ENCODE measurements around the gene CXCL5. TPM values are rescaled to one million over a fixed set of nuclear protein-coding genes. Genes with fewer than 3 reads are reported as not detected.

CXCL5 gene
- total and polyA plus RNA-seq, 10 donors = 0.58 to 3.8 (median 2.0) TPM

DNA sequence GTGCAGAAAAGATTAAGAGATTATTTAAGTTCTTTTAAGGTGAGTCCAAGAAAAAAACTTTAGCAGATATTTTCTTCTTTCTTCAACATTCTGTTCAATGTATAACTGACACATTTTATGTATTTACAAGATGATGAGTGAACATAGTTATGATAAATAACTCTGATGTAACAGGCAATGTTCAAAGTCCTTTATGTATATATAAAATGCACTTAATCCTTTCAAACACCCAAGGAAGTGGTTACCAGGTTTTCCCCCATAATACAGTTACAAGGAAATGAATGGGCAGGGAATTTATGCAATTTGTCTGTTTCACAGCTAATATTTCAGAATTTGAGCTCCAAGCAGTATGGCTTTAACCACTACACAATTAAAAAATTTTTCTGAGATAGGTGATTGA lies 31.8 kb upstream of the CXCL5 start:
- H3K4me3 ChIP-seq = no peak overlapping the region
- DNase-seq = no peak
- TF ChIP-seq POLR2AphosphoS5 (IDR thresholded peaks at IDR 0.05) (no peak), POLR2A (IDR thresholded peaks at IDR 0.05) (no peak)
- TF ChIP-seq, protein P1, sequence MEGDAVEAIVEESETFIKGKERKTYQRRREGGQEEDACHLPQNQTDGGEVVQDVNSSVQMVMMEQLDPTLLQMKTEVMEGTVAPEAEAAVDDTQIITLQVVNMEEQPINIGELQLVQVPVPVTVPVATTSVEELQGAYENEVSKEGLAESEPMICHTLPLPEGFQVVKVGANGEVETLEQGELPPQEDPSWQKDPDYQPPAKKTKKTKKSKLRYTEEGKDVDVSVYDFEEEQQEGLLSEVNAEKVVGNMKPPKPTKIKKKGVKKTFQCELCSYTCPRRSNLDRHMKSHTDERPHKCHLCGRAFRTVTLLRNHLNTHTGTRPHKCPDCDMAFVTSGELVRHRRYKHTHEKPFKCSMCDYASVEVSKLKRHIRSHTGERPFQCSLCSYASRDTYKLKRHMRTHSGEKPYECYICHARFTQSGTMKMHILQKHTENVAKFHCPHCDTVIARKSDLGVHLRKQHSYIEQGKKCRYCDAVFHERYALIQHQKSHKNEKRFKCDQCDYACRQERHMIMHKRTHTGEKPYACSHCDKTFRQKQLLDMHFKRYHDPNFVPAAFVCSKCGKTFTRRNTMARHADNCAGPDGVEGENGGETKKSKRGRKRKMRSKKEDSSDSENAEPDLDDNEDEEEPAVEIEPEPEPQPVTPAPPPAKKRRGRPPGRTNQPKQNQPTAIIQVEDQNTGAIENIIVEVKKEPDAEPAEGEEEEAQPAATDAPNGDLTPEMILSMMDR (IDR thresholded peaks at IDR 0.05 in 8 of 11, conservative IDR thresholded peaks at IDR 0.05 in 3 of 11) = no peak
- H3K27me3 ChIP-seq (replicated peaks in 1 of 7) = peaks cover 0 to 5% (median 0%) of the 10 kb centered on the region in 7 donors
- H3K27ac ChIP-seq = no peak overlapping the region
- peaks cover 0 to 6% (median 0%) of the 10 kb centered on the region in 6 donors for H3K4me1 ChIP-seq
- no peaks in the 10 kb centered on the region for H3K36me3 ChIP-seq
- H3K9me3 ChIP-seq = peaks cover 0 to 14% (median 0%) of the 10 kb centered on the region in 8 donors
- intact Hi-C loops (cut with DNase I; ENCODE audit: low total_unique reads) = no loop called here

DNA sequence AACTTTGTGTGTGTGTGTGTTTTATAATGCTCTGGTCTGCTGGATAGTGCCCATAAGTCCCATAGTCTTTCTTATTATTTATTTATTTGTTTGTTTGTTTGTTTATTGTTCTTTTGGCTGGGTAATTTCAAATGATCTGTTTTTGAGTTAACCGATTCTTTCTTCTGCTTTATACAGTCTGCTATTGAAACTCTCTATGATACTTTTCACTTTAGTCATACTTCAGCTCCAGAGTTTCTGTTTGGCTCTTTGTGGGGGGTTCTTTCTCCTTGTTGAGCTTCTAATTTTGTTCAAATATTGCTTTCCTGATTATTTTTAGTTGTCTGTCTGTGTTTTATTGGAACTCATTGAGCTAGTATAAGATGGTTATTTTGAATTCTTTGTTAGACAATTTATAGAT lies 30.0 kb upstream of the CXCL5 start:
- H3K36me3 ChIP-seq = no peaks in the 10 kb centered on the region
- intact Hi-C loops (cut with DNase I; ENCODE audit: low total_unique reads) = no loop called here

DNA sequence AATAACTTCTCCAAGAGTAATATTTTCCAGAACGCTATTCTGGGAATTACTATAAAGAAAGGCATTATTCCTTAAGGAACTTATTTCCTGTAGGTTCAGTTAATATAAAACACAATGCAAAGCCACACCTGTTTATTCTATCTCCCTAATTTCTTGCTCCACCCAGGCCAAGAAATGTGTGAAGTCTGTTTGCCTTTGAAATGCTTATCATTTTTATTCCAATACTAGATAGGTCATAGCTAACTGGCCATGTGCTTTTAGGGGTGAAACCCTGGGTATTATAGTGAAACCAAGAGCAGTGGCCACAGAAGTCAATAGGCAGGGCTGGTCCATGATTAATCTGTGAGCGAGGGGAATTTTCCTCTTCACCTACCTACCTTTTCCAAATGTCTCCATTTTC lies 25.2 kb upstream of the CXCL5 start:
- no peak overlapping the region for H3K27ac ChIP-seq
- H3K4me3 ChIP-seq = no peak overlapping the region
- peaks cover 0 to 2% (median 0%) of the 10 kb centered on the region in 6 donors for H3K4me1 ChIP-seq
- intact Hi-C loops (cut with DNase I; ENCODE audit: low total_unique reads) = no loop called here
- no peaks in the 10 kb centered on the region for H3K36me3 ChIP-seq
- DNase-seq = no peak
- 91 to 97% (median 95%) methylated on average over 2 of the region's 2 CpGs for WGBS, 5 donors
- H3K27me3 ChIP-seq (replicated peaks in 1 of 7) = no peaks in the 10 kb centered on the region
- peaks cover 0 to 12% (median 0%) of the 10 kb centered on the region in 8 donors for H3K9me3 ChIP-seq
- TF ChIP-seq POLR2AphosphoS5 (IDR thresholded peaks at IDR 0.05) (no peak), POLR2A (IDR thresholded peaks at IDR 0.05) (no peak)
- TF ChIP-seq, protein P1 (IDR thresholded peaks at IDR 0.05 in 8 of 11, conservative IDR thresholded peaks at IDR 0.05 in 3 of 11) = no peak

More for the DNA sequence above, 30.0 kb upstream of the CXCL5 start:
- no peak overlapping the region for H3K4me3 ChIP-seq
- DNase-seq = no peak
- H3K27ac ChIP-seq = no peak overlapping the region
- peaks cover 0 to 6% (median 0%) of the 10 kb centered on the region in 6 donors for H3K4me1 ChIP-seq
- WGBS, 5 donors = 0 to 91% (median 50%) methylated on average over 1 of the region's 1 CpG
- H3K27me3 ChIP-seq (replicated peaks in 1 of 7) = peaks cover 0 to 5% (median 0%) of the 10 kb centered on the region in 7 donors
- no peak for TF ChIP-seq POLR2AphosphoS5 (IDR thresholded peaks at IDR 0.05)
- TF ChIP-seq, protein P1 (IDR thresholded peaks at IDR 0.05 in 8 of 11, conservative IDR thresholded peaks at IDR 0.05 in 3 of 11) = no peak
- TF ChIP-seq POLR2A (IDR thresholded peaks at IDR 0.05) = no peak
- H3K9me3 ChIP-seq = peaks cover 0 to 14% (median 0%) of the 10 kb centered on the region in 8 donors

DNA sequence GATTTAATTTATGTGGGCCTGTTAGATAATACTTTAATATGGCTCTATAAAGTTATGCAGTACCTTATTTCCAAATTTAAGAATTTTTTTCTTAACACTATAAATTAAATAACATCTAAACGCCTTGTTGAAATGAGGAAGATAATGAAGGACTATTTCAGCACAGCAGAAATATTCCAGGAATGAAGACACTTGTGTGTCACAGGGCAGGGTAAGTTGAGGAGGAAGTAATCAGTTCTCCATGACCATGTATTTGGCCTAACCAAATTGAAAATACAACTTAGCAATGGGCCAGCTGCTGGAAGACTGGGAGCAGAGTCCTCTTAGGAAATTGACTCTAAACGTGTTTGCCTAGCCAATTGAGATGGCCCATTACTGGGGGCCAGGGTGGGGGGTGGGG lies 23.1 kb upstream of the CXCL5 start:
- H3K4me3 ChIP-seq = no peak overlapping the region
- no peak overlapping the region for H3K27ac ChIP-seq
- DNase-seq = no peak
- H3K9me3 ChIP-seq = peaks cover 0 to 11% (median 0%) of the 10 kb centered on the region in 8 donors
- H3K27me3 ChIP-seq (replicated peaks in 1 of 7) = no peaks in the 10 kb centered on the region
- TF ChIP-seq, protein P1 (IDR thresholded peaks at IDR 0.05 in 8 of 11, conservative IDR thresholded peaks at IDR 0.05 in 3 of 11) = no peak
- no peak for TF ChIP-seq POLR2AphosphoS5 (IDR thresholded peaks at IDR 0.05)
- TF ChIP-seq POLR2A (IDR thresholded peaks at IDR 0.05) = no peak
- intact Hi-C loops (cut with DNase I; ENCODE audit: low total_unique reads) = no loop called here
- peaks cover 0 to 7% (median 0%) of the 10 kb centered on the region in 6 donors for H3K4me1 ChIP-seq
- 45 to 76% (median 57%) methylated on average over 2 of the region's 2 CpGs for WGBS, 5 donors
- no peaks in the 10 kb centered on the region for H3K36me3 ChIP-seq

All from spleen (tissue), 11 donors.